Muscle of arm (tissue), 14 donors: ENCODE measurements around the gene OR9K2. TPM values are rescaled to one million over a fixed set of nuclear protein-coding genes. Genes with fewer than 3 reads are reported as not detected.
A peak's percentile ranks its signal among the peaks of the same experiment; 100 is the strongest.
"Not testable (repeated sequence)": the region's sequence is repeated elsewhere in the genome, so short reads cannot be mapped to it uniquely, and the experiment has no call there.

Experiments
- DNase-seq: peaks from one replicate; pipeline ENCODE4 v3.0.0-alpha.2; 2013
- long read RNA-seq, 11 donors: transcript quantifications; one replicate each; lab custom pipeline, GENCODE V29; 2026
- polyA plus RNA-seq, 12 donors: library from polyadenylated mRNA; unstranded; fragments of 120-200 nt; gene quantifications; one replicate each; pipeline ENCODE4 v1.2.1, GENCODE V29; 2013; ENCODE audit not compliant: insufficient read length in 12 of 12

Gene OR9K2, protein sequence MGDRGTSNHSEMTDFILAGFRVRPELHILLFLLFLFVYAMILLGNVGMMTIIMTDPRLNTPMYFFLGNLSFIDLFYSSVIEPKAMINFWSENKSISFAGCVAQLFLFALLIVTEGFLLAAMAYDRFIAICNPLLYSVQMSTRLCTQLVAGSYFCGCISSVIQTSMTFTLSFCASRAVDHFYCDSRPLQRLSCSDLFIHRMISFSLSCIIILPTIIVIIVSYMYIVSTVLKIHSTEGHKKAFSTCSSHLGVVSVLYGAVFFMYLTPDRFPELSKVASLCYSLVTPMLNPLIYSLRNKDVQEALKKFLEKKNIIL
- not detected for polyA plus RNA-seq
- long read RNA-seq, donor 1, result 0 reads
- long read RNA-seq, donor 2, result 0 reads
- long read RNA-seq, donor 3, result 0 reads
- long read RNA-seq, donor 4, result 0 reads
- long read RNA-seq, donor 5, result 0 reads
- long read RNA-seq, donor 6, result 0 reads
- long read RNA-seq, donor 7, result 0 reads
- long read RNA-seq, donor 8, result 0 reads
- long read RNA-seq, donor 9, result 0 reads
- long read RNA-seq, donor 10, result 0 reads
- long read RNA-seq, donor 11, result 0 reads

DNA sequence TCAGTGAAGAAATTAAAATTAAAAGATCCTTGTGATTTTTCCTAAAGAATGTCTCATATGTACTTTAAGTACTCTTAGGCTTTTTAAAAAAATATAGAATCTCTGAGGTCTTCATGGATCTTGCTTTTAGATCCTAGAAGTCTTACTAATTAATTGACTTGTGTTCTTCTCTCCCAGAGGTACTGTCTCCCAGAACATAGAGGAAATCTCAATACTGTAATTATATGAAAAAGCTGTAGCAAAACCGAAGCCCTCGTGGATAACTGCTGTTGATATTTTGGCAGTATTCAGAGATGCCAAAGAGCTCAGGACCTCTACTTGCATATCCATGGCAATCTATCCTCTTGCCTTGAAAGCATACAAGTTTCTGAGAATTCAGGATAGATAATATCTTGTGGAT is at the start of gene OR9K2:
Gene OR9K2, plus strand, starts transcription at position 301 of the 400 bp plus-strand sequence. CDS start 3,429 bp downstream, outside the sequence.
- no peak for DNase-seq

DNA sequence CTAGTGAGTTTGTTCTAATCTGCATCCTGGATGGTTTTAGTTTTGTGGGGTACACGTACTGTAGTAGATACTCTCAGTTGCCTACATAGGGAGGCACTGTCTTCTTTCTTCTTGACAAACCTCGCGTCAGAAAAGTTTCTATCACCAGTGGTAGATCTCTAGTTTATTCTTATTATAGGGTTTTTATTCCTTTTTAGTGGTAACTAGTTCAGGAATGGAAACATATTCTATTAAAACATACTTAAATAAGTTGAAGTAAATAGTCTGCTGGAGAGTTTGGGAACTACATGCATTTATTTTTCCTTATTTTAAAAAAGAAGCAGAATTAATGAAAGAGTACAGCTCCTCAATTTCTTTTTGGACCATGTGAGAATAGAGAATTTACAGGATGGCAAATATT is 33.6 kb upstream of the OR9K2 start:
- DNase-seq, result no peak

DNA sequence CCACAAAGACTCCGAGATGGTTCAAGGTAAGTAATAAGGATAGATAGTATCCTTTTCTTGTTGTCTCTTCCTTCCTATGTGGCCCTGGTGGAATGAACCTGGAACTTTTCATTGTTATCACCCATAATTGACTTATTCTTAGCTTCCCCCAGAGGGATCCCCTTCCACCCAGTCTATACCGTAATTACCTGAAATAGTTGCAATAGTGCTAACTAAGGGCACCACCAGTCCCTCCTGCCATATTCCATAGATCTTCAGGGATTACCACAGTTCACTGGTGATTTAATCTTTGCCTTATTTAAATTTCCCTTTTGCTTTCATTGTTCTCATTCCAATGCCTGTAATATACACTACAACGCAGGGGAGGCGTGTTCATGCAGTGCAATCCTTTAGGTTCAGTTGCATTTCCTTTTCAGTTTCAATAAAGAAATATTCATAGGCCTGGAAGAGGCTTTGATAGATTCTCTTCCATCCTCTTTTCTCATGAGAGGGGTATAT is 13.8 kb upstream of the OR9K2 start:
- no peak for DNase-seq

DNA sequence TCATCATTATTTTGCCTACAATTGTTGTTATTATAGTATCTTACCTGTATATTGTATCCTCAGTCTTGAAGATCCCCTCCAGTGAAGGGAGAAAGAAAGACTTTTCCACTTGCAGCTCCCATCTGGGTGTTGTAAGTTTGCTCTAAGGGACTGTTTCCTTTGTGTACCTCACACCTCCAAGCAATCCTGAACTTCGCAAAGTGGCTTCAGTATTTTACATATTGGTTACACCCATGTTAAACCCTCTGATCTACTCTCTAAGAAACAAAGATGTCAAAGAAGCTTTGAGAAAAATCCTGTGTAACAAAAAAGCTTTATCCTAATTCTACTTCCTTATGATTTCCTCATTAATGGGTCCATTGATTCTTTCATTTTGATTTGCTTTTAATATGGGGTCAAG is 10.1 kb upstream of the OR9K2 start:
- DNase-seq, result no peak

DNA sequence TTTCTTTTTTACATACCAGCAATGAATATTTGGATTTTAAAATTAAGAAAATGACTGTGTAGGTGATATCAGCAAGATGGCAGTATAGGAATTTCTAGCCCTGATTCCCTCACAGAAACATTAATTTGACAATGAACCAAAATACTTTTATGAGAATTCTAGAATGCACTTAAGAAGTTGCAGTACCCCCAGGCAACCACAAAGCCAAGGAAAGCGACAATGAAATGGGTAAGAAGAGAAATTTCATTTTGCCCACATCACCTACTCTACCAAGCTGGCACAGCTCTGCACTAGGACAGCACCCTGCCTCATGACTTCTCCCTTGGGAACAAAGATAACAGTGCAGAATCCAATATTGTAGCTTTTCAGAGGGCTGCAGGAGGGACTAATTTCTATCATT is 6.6 kb downstream of the OR9K2 start:
- DNase-seq, result no peak

DNA sequence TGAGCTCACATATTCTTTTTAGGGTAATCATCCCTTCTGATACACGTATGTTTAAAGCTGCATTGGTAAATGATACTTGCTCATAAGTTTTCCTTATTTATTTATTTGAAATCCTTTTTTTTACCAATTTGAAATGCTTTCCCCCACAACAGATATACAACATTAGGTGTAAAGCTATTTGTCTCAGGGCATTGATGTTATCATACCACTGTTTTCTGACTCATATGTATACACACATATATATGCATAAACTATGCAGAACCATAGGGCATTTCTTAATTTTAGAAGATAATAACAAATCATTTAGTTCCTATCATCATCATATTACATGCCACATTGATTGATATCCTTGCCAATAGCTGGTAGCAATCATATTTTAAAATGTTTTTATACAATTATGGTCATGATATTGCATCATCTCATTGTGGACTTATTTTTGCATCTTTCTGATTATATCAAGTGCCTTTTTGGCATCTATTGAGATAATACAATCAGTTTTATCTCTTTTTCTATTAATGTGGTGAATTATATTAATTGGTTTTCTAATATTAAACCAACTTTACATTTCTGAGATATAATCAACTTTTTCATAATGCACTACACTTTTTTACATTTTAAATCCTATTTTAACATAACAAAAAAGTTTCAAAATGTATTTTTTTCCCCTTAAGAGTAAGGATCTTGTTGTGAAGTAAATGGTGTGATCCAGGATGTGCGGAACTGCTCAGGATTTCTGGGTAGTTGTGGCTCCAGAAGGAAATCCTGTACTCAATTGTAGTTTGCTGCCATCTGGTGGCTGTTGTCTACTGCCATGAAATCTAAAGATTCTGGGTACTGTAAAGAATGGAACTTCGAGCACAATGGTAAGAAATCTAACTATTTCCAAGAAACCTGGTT is 16.7 kb downstream of the OR9K2 start:
- DNase-seq, result peak; percentile 21

DNA sequence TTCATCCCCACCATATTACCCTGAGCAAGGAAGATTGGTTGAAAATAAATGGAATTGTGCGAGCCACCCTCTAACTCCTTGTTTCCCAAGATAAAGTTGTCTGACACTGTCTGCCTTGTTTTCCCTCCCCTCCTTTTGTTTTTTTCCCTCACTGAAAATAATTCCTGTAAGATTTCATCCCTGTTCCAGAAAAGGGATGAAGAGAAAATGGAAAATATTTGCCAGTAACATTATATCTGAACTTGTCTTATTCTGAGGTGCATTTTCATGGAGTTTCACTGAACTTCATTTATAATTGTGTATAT is 17.3 kb downstream of the OR9K2 start:
- no peak for DNase-seq

DNA sequence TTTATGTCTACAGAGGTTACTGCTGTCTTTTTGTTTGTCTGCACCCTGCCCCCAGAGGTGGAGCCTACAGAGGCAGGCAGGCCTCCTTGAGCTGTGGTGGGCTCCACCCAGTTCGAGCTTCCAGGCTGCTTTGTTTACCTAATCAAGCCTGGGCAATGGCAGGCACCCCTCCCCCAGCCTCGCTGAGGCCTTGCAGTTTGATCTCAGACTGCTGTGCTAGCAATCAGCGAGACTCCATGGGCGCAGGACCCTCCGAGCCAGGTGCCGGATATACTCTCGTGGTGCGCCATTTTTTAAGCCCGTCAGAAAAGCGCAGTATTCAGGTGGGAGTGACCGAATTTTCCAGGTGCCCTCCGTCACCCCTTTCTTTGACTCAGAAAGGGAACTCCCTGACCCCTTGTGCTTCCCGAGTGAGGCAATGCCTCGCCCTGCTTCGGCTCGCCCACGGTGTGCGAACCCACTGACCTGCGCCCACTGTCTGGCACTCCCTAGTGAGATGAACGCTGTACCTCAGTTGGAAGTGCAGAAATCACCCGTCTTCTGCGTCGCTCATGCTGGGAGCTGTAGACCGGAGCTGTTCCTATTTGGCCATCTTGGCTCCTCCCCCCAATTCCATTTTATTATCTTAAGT is 40.9 kb downstream of the OR9K2 start:
- not testable (repeated sequence) for DNase-seq

DNA sequence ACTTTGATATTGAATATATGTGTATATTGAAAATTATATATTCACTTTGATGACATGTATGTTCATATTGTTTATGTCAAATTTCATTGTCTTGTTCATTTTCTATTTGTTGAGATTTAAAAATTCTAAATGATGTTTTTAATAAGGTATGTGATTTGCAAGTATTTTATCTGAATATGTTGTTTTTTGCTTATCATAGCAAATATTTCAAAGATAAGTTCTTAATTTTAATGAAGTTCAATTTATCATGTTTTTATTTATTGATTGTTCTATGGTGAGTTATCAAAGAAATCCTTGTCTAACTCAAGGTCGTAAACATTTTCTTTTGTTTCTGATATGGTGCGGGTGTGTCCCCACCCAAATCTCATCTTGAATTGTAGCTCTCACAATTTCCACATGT is 45.2 kb downstream of the OR9K2 start:
- no peak for DNase-seq

DNA sequence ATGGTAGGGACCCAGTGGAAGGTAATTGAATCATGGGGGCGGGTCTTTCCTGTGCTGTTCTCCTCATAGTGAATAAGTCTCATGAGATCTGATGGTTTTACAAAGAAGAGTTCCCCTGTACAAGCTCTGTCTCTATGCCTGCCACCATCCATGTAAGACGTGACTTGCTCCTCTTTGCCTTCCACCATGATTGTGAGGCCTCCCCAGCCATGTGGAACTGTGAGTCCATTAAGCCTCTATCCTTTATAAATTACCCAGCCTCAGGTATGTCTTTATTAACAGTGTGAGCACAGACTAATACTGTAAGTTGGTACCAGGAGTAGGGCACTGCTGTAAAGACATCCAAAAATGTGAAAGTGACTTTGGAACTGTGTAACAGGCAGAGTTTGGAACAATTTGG is 45.6 kb downstream of the OR9K2 start:
- not testable (repeated sequence) for DNase-seq

DNA sequence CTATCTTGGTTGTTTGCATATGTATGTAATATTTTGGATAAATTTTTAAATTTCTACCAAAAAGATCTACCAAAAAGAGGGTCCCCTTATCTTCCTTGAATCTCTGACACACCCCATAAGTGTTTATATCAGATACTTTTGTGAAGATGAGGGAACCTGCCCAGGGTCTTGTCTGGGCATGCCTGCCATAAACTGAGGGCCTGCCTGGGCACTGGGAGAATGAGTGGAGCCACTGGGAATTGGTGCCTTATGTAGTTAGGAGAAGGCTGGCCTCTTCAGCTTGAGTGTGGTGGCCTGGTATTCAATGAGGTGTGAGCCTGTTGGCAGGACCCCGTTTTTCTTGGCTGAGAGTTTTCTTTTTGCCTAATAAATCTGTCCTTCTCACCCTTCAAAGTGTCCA is 46.5 kb downstream of the OR9K2 start:
- DNase-seq, result no peak

DNA sequence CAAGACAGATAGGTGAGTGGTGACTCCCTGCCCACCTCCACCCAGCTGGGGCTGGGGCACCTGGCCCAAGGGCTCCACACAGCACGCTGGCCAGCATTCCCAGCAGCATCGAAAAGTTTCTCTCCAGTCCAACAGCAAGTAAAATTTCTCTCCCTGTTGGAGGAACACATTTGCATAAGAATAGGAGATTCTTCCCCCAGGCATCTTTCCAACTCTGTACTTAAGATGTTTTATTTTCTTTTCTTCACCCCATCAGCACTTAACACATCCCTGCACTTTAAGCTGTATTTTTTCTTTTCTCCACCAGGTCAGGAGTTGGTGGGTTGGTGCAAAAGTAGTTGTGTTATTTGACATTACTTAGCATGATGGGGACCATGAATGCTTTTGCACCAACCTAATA is 47.2 kb downstream of the OR9K2 start:
- no peak for DNase-seq

Other genes with a start within 250 kb of the OR9K2 start
- gene TESPA1, start 141.6 kb upstream of the OR9K2 start, polyA plus RNA-seq, result 1 to 10 TPM in 8 of 12 donors, under 1 TPM in 2, not detected in 2; 0.70 to 3.9 (median 1.6) TPM
- gene NEUROD4, start 106.4 kb upstream of the OR9K2 start, polyA plus RNA-seq, result not detected
- gene OR10A7, start 94.6 kb downstream of the OR9K2 start, polyA plus RNA-seq, result not detected
- not detected for gene OR6C74, start 118.2 kb downstream of the OR9K2 start, polyA plus RNA-seq
- gene OR6C6, start 170.2 kb downstream of the OR9K2 start, polyA plus RNA-seq, result not detected
- gene OR6C1, start 187.9 kb downstream of the OR9K2 start, polyA plus RNA-seq, result not detected
- gene OR6C3, start 204.3 kb downstream of the OR9K2 start, polyA plus RNA-seq, result not detected
- gene OR6C75, start 236.6 kb downstream of the OR9K2 start, polyA plus RNA-seq, result under 1 TPM in 3 of 12 donors, not detected in 9; 0.07 to 0.12 (median 0.07) TPM